ENCODE results near the gene HEXB. TPM values are rescaled to one million over a fixed set of nuclear protein-coding genes. Genes with fewer than 3 reads are reported as not detected.

HEXB gene
- total RNA-seq, 1 experiment from 2014 or later: 56.3 TPM

- H2BK5ac ChIP-seq (ENCODE audit: insufficient read length, low read length): no peak overlapping the region
- no peaks in the 10 kb centered on the region for H3K9me3 ChIP-seq (ENCODE audit: control insufficient read depth, low read depth, low read length)
- Mint-ChIP-seq H3K9me3 (peaks cover 6 to 7% of the 10 kb centered on the region in 2 experiments; a peak in 3 of 5 replicates), H3K27ac (no peak overlapping the region), H3K36me3 (ENCODE audit: insufficient read depth in 1 of 3, low read depth in 3 of 3) (peaks cover 0 to 8% (median 0%) of the 10 kb centered on the region in 3 experiments; a peak in 2 of 7 replicates), H3K27me3 (ENCODE audit: low read depth) (no peaks in the 10 kb centered on the region), H3K4me3 (no peak overlapping the region), H3K4me1 (peaks cover 0 to 4% of the 10 kb centered on the region in 2 experiments; a peak in 1 of 4 replicates)
- no peak overlapping the region for H2AK5ac ChIP-seq (ENCODE audit: insufficient read length, low read length)
- H3K56ac ChIP-seq (ENCODE audit: insufficient read length, low read depth, low read length): no peak overlapping the region
- no peaks in the 10 kb centered on the region for H3K79me1 ChIP-seq (ENCODE audit: insufficient read depth, low read depth, low read length, poor library complexity, severe bottlenecking)
- H2BK12ac ChIP-seq (ENCODE audit: insufficient read length, low read depth, low read length): no peak overlapping the region
- no peak for DNase-seq
- WGBS (ENCODE audit: extremely low coverage, insufficient read length, low lambda C conversion rate): no CpG with 5 or more reads among the region's 1 CpG
- no peaks in the 10 kb centered on the region for H4K20me1 ChIP-seq (ENCODE audit: control insufficient read depth, insufficient read depth, insufficient read length)
- no peak overlapping the region for H2AFZ ChIP-seq (ENCODE audit: low read length)
- H4K91ac ChIP-seq (ENCODE audit: insufficient read length, low read depth, low read length): no peak overlapping the region
- no peak overlapping the region for H3K4ac ChIP-seq (ENCODE audit: low read depth, low read length)
- no peak for TF ChIP-seq CTCF (conservative IDR thresholded peaks at IDR 0.05)
- H3K4me2 ChIP-seq (ENCODE audit: insufficient read depth, insufficient read length, low read length): no peak overlapping the region
- no peak overlapping the region for H3T11ph ChIP-seq (ENCODE audit: low read length)
- H2BK120ac ChIP-seq (ENCODE audit: low read depth, low read length, poor library complexity, severe bottlenecking): no peak overlapping the region
- no peaks in the 10 kb centered on the region for H3K27me3 ChIP-seq (ENCODE audit: insufficient read depth, low read length)
- H3K27ac ChIP-seq (ENCODE audit: insufficient read length, low read depth, low read length): no peak overlapping the region
- no peaks in the 10 kb centered on the region for H3K79me2 ChIP-seq (ENCODE audit: insufficient read depth, low read length)
- H3K14ac ChIP-seq (ENCODE audit: insufficient read depth, low read length): no peak overlapping the region
- no peak overlapping the region for H3K9ac ChIP-seq (ENCODE audit: extremely low read depth, insufficient read length, low read length)
- H2BK20ac ChIP-seq (ENCODE audit: low read depth, low read length, poor library complexity, severe bottlenecking): no peak overlapping the region
- H3K18ac ChIP-seq (ENCODE audit: insufficient read length, low read depth, low read length): no peak overlapping the region
- H3K4me1 ChIP-seq (ENCODE audit: insufficient read depth, low read length): no peaks in the 10 kb centered on the region
- no peak overlapping the region for H3K23ac ChIP-seq (ENCODE audit: insufficient read length, low read depth, low read length)
- H2BK15ac ChIP-seq (ENCODE audit: low read depth, low read length): no peak overlapping the region
- no peak overlapping the region for H4K8ac ChIP-seq (replicated peaks; ENCODE audit: insufficient read length, low read depth, low read length)
- H3K23me2 ChIP-seq (ENCODE audit: insufficient read length, low read depth, low read length, poor library complexity, severe bottlenecking): no peaks in the 10 kb centered on the region
- H4K5ac ChIP-seq (ENCODE audit: insufficient read length, low read depth, low read length): no peak overlapping the region
Measured at GRCh38 chr5:74660140-74660539, 24.9 kb upstream of the HEXB start.

Data from H9 (cell line).